HepG2 (cell line): ENCODE data around the gene UNC5CL. TPM values are rescaled to one million over a fixed set of nuclear protein-coding genes. Genes with fewer than 3 reads are reported as not detected.

ENCODE experiments used
- ATAC-seq: fragments of 200-7000 bp; cut with Tn5 transposase; 3 replicates; pipeline ENCODE4 v1.9.1; 2020; ENCODE audit warnings: mild to moderate bottlenecking, moderate library complexity
- BruUV-seq: library from RNA; stranded (reverse); fragments of 400-500 nt; replicated peaks from 2 replicates; lab custom pipeline; 2021; lab: Mats Ljungman, UMichigan
- CTCF ChIA-PET: fragments of 300-600 bp; formaldehyde crosslinking; extraction: SDS; loops from one replicate; lab custom pipeline; 2021; ENCODE audit warnings: low total read pairs, inconsistent platforms, low intra/inter-chr PET ratio; lab: Yijun Ruan, JAX
- POLR2A ChIA-PET: fragments of 350-600 bp; sonication (Branson Sonifier 250); formaldehyde crosslinking; loops from one replicate; lab custom pipeline; 2020; ENCODE audit warnings: antibody characterized with exemption, inconsistent platforms; lab: Yijun Ruan, JAX
- DNase-seq: peaks from one replicate; pipeline ENCODE4 v3.0.0-alpha.2; 2015; ENCODE audit warnings: low spot score
- FAIRE-seq: peaks from 3 replicates; lab custom pipeline; 2011; peaks lifted over from hg19 to GRCh38; lab: Jason Lieb, UNC
- H2AFZ ChIP-seq: one replicate; pipeline ENCODE4 v1.6.1; 2011; ENCODE audit warnings: low read length, inconsistent platforms
- H3K27ac ChIP-seq: fragments of 300-600 bp; 3 replicates; pipeline ENCODE4 v1.8.0; 2011; ENCODE audit warnings: mixed run types, mild to moderate bottlenecking, mixed read lengths, low read length, inconsistent platforms; ENCODE audit not compliant: insufficient read depth; ENCODE audit errors: extremely low read length
- H3K27me3 ChIP-seq, 2 experiments: fragments of 200-600 bp in 1 of 2; 2 replicates in 1 of 2; 3 replicates in 1 of 2; pipeline versions ENCODE4 v1.6.0 to v1.8.0; 2011; ENCODE audit warnings: low read length in 2 of 2, mild to moderate bottlenecking in 2 of 2, moderate library complexity in 2 of 2, inconsistent platforms in 1 of 2; ENCODE audit not compliant: insufficient read depth in 2 of 2, control insufficient read depth in 1 of 2
- H3K36me3 ChIP-seq, 2 experiments: fragments of 200-600 bp in 1 of 2; replicated peaks in 1 of 2; 2 replicates in 1 of 2; 3 replicates in 1 of 2; pipeline versions ENCODE4 v1.5.1 to v1.8.0; 2011; ENCODE audit warnings: low read length in 2 of 2, inconsistent platforms in 1 of 2; ENCODE audit not compliant: insufficient read depth in 2 of 2, control insufficient read depth in 1 of 2
- H3K4me1 ChIP-seq: 2 replicates; pipeline ENCODE4 v1.5.1; 2012; ENCODE audit warnings: low read length, inconsistent platforms; ENCODE audit not compliant: insufficient read depth
- H3K4me2 ChIP-seq: 2 replicates; pipeline ENCODE4 v1.6.0; 2011; ENCODE audit warnings: low read depth, low read length, inconsistent platforms
- H3K4me3 ChIP-seq, 3 experiments: fragments of 200-600 bp in 1 of 3; sonication (generic), shearing (Covaris generic) in 1 of 3; replicated peaks in 1 of 3; 2 replicates each; pipeline ENCODE4 v1.5.1; 2011 to 2016; ENCODE audit warnings: low read length in 3 of 3, inconsistent platforms in 2 of 3, low read depth in 2 of 3, mild to moderate bottlenecking in 2 of 3, control low read depth in 1 of 3, mixed read lengths in 1 of 3; ENCODE audit not compliant: insufficient read depth in 1 of 3
- H3K79me2 ChIP-seq: one replicate; pipeline ENCODE4 v1.6.1; 2011; ENCODE audit warnings: low read length, inconsistent platforms; ENCODE audit not compliant: insufficient read depth
- H3K9ac ChIP-seq: 2 replicates; pipeline ENCODE4 v1.6.0; 2011; ENCODE audit warnings: mild to moderate bottlenecking, low read depth, low read length, inconsistent platforms; ENCODE audit not compliant: insufficient read depth
- H3K9me3 ChIP-seq: 2 replicates; pipeline ENCODE4 v1.5.1; 2012; ENCODE audit warnings: mild to moderate bottlenecking, low read length
- H4K20me1 ChIP-seq: 2 replicates; pipeline ENCODE4 v1.6.0; 2011; ENCODE audit warnings: inconsistent platforms, mild to moderate bottlenecking, low read length, moderate library complexity; ENCODE audit not compliant: insufficient read depth
- AGO1 ChIP-seq: fragments of 200-400 bp; formaldehyde crosslinking; IDR thresholded peaks from 2 replicates; pipeline ENCODE4 v1.6.1; 2017; ENCODE audit warnings: mild to moderate bottlenecking, low read depth, low read length, moderate library complexity; ENCODE audit not compliant: poor library complexity, severe bottlenecking
- EED ChIP-seq: sonication (generic); formaldehyde crosslinking; IDR thresholded peaks from 2 replicates; pipeline ENCODE4 v1.5.0; 2020; ENCODE audit warnings: mild to moderate bottlenecking, missing genetic modification reagents
- FOSL1 ChIP-seq: sonication (generic); formaldehyde crosslinking; IDR thresholded peaks from 2 replicates; pipeline ENCODE4 v1.9.0; 2021; ENCODE audit warnings: missing genetic modification reagents, borderline replicate concordance
- HCFC1 ChIP-seq: fragments of 150-350 bp; IDR thresholded peaks from 2 replicates; pipeline ENCODE4 v1.6.1; 2014; ENCODE audit warnings: low read depth, low read length
- HNF4A ChIP-seq: sonication (generic); formaldehyde crosslinking; IDR thresholded peaks from 2 replicates; pipeline ENCODE4 v1.4.0; 2020; ENCODE audit warnings: missing genetic modification reagents
- HOXA9 ChIP-seq: sonication (generic); formaldehyde crosslinking; IDR thresholded peaks from 2 replicates; pipeline ENCODE4 v1.8.1; 2022; ENCODE audit warnings: missing genetic modification reagents, mild to moderate bottlenecking, moderate library complexity, borderline replicate concordance
- REPIN1 ChIP-seq: sonication (generic); formaldehyde crosslinking; IDR thresholded peaks from 2 replicates; pipeline ENCODE4 v1.8.0; 2022; ENCODE audit warnings: missing genetic modification reagents, low read depth, mild to moderate bottlenecking, borderline replicate concordance
- RXRA ChIP-seq: sonication (generic); formaldehyde crosslinking; IDR thresholded peaks from 2 replicates; pipeline ENCODE4 v1.5.1; 2020; ENCODE audit warnings: missing genetic modification reagents
- SMARCE1 ChIP-seq: fragments of 450-650 bp; IDR thresholded peaks from 2 replicates; pipeline ENCODE4 v1.6.1; 2017; ENCODE audit warnings: borderline replicate concordance
- SP1 ChIP-seq, 2 experiments: fragments of 450-650 bp in 1 of 2; sonication (generic) in 1 of 2; formaldehyde crosslinking in 1 of 2; IDR thresholded peaks; 2 replicates each; pipeline versions ENCODE4 v1.4.0 to v1.6.1; 2016 to 2020; ENCODE audit warnings: missing genetic modification reagents in 1 of 2
- ZFP82 ChIP-seq: sonication (generic); formaldehyde crosslinking; IDR thresholded peaks from 2 replicates; pipeline ENCODE4 v1.5.1; 2020; ENCODE audit warnings: mild to moderate bottlenecking, missing genetic modification reagents, borderline replicate concordance
- ZNF292 ChIP-seq: sonication (generic); formaldehyde crosslinking; IDR thresholded peaks from 2 replicates; pipeline ENCODE4 v1.8.1; 2022; ENCODE audit warnings: mild to moderate bottlenecking, low read depth, missing genetic modification reagents, borderline replicate concordance
- ZNF296 ChIP-seq: sonication (generic); formaldehyde crosslinking; conservative IDR thresholded peaks from 2 replicates; pipeline ENCODE4 v1.5.0; 2020; ENCODE audit warnings: mild to moderate bottlenecking, missing genetic modification reagents
- ZNF350 ChIP-seq: sonication (generic); formaldehyde crosslinking; IDR thresholded peaks from 2 replicates; pipeline ENCODE4 v1.4.0; 2020; ENCODE audit warnings: mild to moderate bottlenecking, low read depth, missing genetic modification reagents, borderline replicate concordance
- ZNF430 ChIP-seq: sonication (generic); formaldehyde crosslinking; IDR thresholded peaks from 2 replicates; pipeline ENCODE4 v1.9.0; 2021; ENCODE audit warnings: mild to moderate bottlenecking, missing genetic modification reagents
- ZNF441 ChIP-seq: sonication (generic); formaldehyde crosslinking; IDR thresholded peaks from 2 replicates; pipeline ENCODE4 v1.7.0; 2021; ENCODE audit warnings: missing genetic modification reagents, borderline replicate concordance
- ZNF550 ChIP-seq: sonication (generic); formaldehyde crosslinking; IDR thresholded peaks from 2 replicates; pipeline ENCODE4 v1.4.0; 2020; ENCODE audit warnings: mild to moderate bottlenecking, missing genetic modification reagents, borderline replicate concordance
- ZNF598 ChIP-seq: sonication (generic); formaldehyde crosslinking; IDR thresholded peaks from 2 replicates; pipeline ENCODE4 v1.5.1; 2020; ENCODE audit warnings: mild to moderate bottlenecking, missing genetic modification reagents, borderline replicate concordance
- WGBS: methylation state at CpG from one replicate; pipeline ENCODE4 v1.1.6; 2017; ENCODE audit warnings: low lambda C conversion rate; 5-methylcytosine and 5-hydroxymethylcytosine counted together
- in situ Hi-C: cut with HindIII; loops from 2 replicates; pipeline ENCODE4 v1.10.0; 2017; ENCODE audit warnings: low pct_unique_long_range_greater_than_20kb; ENCODE audit not compliant: extremely low pct_ligation_motif_present
- intact Hi-C: fragments of 100-400 bp; cut with micrococcal nuclease; formaldehyde crosslinking; loops from one replicate; pipeline ENCODE4 v1.10.0; 2022; ENCODE audit not compliant: unreplicated experiment
- polyA plus RNA-seq, 8 experiments: library from polyadenylated mRNA; depleted of rRNA in 3 of 8; stranded (reverse) in 7 of 8; unstranded in 1 of 8; fragments of >200 nt; fragmentation: Illumina TruSeq in 4 of 8; extraction: Trizol in 4 of 8; gene quantifications; 2 replicates each; pipeline versions ENCODE4 v1.2.1 to v1.2.3, GENCODE V29; 2011 to 2016; ENCODE audit warnings: low read depth in 4 of 8, missing spikeins in 1 of 8, mixed read lengths in 1 of 8; ENCODE audit not compliant: insufficient read depth in 1 of 8
- total RNA-seq, 5 experiments: library from RNA; depleted of rRNA; stranded (reverse); fragments of >200 nt; fragmentation: Illumina TruSeq; extraction: Trizol; gene quantifications; 2 replicates each; pipeline ENCODE4 v1.2.3, GENCODE V29; 2016; ENCODE audit warnings: low read depth in 1 of 5
- TF ChIP-seq, protein P1 (sequence below): sonication (generic); formaldehyde crosslinking; IDR thresholded peaks from 2 replicates; pipeline ENCODE4 v1.5.1; 2020; ENCODE audit warnings: missing genetic modification reagents, mild to moderate bottlenecking, borderline replicate concordance
- TF ChIP-seq, protein P2 (sequence below): sonication (generic); formaldehyde crosslinking; IDR thresholded peaks from 2 replicates; pipeline ENCODE4 v1.5.1; 2020; ENCODE audit warnings: mild to moderate bottlenecking, missing genetic modification reagents, moderate library complexity

Gene UNC5CL
- total and polyA plus RNA-seq, 2 of the 13 experiments (the other 11 are each of a cell fraction or from before 2014, with no cell fraction given) = 2.4 to 2.5 TPM

DNA sequence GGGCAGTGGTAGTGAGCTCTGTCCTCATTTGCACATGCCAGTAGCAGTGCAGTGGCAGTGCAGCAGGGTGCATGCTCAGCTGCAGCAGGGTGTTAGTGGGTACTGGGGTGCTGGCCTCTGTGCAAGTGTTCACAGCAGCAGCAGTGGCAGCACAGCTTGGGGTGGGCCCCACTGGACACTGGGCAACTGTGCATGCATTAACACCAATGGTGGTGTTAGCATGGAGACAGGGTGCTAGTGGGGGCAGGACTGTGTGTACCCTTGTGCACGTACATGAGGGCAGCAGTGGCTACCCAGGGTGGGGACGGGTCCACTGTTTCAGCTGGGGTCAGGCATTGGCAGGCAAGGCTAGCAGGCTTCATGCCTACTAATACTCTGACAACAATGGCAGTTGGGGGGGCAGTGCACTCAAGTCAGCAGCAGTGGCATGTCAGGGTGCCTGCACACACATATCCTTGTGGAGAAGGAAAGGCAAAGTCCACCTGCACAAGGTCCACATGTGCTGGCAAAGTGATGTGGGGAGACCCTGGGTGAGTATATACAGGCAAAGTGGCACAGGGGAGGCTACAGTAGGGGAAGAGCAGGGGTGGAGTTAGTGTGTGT is 60.2 kb downstream of the UNC5CL start:
- in situ Hi-C loops = no loop called here
- Histone ChIP-seq H2AFZ (no peak overlapping the region), H3K4me1 (peaks cover 17% of the 10 kb centered on the region), H3K27me3 (peaks cover 2 to 6% of the 10 kb centered on the region in 2 experiments), H3K36me3 (no peaks in the 10 kb centered on the region), H4K20me1 (no peaks in the 10 kb centered on the region), H3K4me2 (no peak overlapping the region; the same call in 1 of the 2 replicates), H3K79me2 (no peaks in the 10 kb centered on the region), H3K4me3 (no peak overlapping the region), H3K9me3 (no peaks in the 10 kb centered on the region), H3K9ac (no peak overlapping the region), H3K27ac (no peak overlapping the region)
- DNase-seq (no peak), FAIRE-seq (no peak), ATAC-seq (peak; percentile 35)
- CTCF ChIA-PET = no interaction called here
- POLR2A ChIA-PET = no interaction called here
- intact Hi-C loops = no loop called here
- WGBS = 25% methylated on average over 2 of the region's 2 CpGs
- no TSS peak for BruUV-seq
- TF ChIP-seq HOXA9 (CRISPR knock-in tag) = no peak
- TF ChIP-seq SMARCE1 = no peak
- TF ChIP-seq SP1 (IDR thresholded peaks at IDR 0.05) = no peak
- no peak for TF ChIP-seq SP1 (CRISPR knock-in tag; IDR thresholded peaks at IDR 0.05)
- TF ChIP-seq ZNF292 = no peak
- TF ChIP-seq ZNF296 (CRISPR knock-in tag) = no peak
- no peak for TF ChIP-seq REPIN1 (CRISPR knock-in tag)
- TF ChIP-seq AGO1 = no peak
- no peak for TF ChIP-seq ZNF441 (CRISPR knock-in tag)
- TF ChIP-seq ZNF598 (CRISPR knock-in tag) = no peak
- TF ChIP-seq ZNF430 (CRISPR knock-in tag) = no peak
- TF ChIP-seq, protein P1, sequence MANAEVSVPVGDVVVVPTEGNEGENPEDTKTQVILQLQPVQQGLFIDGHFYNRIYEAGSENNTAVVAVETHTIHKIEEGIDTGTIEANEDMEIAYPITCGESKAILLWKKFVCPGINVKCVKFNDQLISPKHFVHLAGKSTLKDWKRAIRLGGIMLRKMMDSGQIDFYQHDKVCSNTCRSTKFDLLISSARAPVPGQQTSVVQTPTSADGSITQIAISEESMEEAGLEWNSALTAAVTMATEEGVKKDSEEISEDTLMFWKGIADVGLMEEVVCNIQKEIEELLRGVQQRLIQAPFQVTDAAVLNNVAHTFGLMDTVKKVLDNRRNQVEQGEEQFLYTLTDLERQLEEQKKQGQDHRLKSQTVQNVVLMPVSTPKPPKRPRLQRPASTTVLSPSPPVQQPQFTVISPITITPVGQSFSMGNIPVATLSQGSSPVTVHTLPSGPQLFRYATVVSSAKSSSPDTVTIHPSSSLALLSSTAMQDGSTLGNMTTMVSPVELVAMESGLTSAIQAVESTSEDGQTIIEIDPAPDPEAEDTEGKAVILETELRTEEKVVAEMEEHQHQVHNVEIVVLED (CRISPR knock-in tag) = no peak
- no peak for TF ChIP-seq FOSL1 (CRISPR knock-in tag)
- TF ChIP-seq HCFC1 = no peak
- 0 out of 2 replicates have a peak, but pooled peaks have one; percentile 29 for TF ChIP-seq EED (CRISPR knock-in tag)
- TF ChIP-seq ZFP82 (CRISPR knock-in tag) = no peak
- no peak for TF ChIP-seq ZNF550
- TF ChIP-seq RXRA (CRISPR knock-in tag) = no peak
- TF ChIP-seq, protein P2, sequence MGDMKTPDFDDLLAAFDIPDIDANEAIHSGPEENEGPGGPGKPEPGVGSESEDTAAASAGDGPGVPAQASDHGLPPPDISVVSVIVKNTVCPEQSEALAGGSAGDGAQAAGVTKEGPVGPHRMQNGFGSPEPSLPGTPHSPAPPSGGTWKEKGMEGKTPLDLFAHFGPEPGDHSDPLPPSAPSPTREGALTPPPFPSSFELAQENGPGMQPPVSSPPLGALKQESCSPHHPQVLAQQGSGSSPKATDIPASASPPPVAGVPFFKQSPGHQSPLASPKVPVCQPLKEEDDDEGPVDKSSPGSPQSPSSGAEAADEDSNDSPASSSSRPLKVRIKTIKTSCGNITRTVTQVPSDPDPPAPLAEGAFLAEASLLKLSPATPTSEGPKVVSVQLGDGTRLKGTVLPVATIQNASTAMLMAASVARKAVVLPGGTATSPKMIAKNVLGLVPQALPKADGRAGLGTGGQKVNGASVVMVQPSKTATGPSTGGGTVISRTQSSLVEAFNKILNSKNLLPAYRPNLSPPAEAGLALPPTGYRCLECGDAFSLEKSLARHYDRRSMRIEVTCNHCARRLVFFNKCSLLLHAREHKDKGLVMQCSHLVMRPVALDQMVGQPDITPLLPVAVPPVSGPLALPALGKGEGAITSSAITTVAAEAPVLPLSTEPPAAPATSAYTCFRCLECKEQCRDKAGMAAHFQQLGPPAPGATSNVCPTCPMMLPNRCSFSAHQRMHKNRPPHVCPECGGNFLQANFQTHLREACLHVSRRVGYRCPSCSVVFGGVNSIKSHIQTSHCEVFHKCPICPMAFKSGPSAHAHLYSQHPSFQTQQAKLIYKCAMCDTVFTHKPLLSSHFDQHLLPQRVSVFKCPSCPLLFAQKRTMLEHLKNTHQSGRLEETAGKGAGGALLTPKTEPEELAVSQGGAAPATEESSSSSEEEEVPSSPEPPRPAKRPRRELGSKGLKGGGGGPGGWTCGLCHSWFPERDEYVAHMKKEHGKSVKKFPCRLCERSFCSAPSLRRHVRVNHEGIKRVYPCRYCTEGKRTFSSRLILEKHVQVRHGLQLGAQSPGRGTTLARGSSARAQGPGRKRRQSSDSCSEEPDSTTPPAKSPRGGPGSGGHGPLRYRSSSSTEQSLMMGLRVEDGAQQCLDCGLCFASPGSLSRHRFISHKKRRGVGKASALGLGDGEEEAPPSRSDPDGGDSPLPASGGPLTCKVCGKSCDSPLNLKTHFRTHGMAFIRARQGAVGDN = no peak
- TF ChIP-seq HNF4A (CRISPR knock-in tag) = peak; percentile 48
- TF ChIP-seq ZNF350 (CRISPR knock-in tag) = no peak
